CD14-positive monocyte (primary cell): Measurements from ENCODE around the gene TBC1D16. TPM values are rescaled to one million over a fixed set of nuclear protein-coding genes. Genes with fewer than 3 reads are reported as not detected.

Experiments used
- DNase-seq, 3 donors: peaks; one replicate each; pipeline ENCODE4 v3.0.0-alpha.2; 2011 to 2022
- H2AFZ ChIP-seq: 2 replicates; pipeline ENCODE4 v1.6.0; 2012; ENCODE audit warnings: mild to moderate bottlenecking, low read depth, low read length, inconsistent platforms; ENCODE audit not compliant: insufficient read depth, poor library complexity, severe bottlenecking
- H3K27ac ChIP-seq, 2 donors: 1 replicate in 1 of 2; 2 replicates in 1 of 2; pipeline ENCODE4 v1.5.1; 2012 to 2013; ENCODE audit warnings: low read length in 2 of 2, control low read depth in 1 of 2, inconsistent platforms in 1 of 2, low read depth in 1 of 2, mild to moderate bottlenecking in 1 of 2
- H3K27me3 ChIP-seq, 2 donors: one replicate each; pipeline versions ENCODE4 v1.6.0 to v1.6.1; 2011 to 2013; ENCODE audit warnings: low read length in 2 of 2; ENCODE audit not compliant: control insufficient read depth in 2 of 2, insufficient read depth in 2 of 2
- H3K36me3 ChIP-seq, 2 donors: replicated peaks in 1 of 2; 1 replicate in 1 of 2; 2 replicates in 1 of 2; pipeline versions ENCODE4 v1.5.1 to v1.6.1; 2012 to 2013; ENCODE audit warnings: low read length in 2 of 2, control low read depth in 1 of 2, inconsistent platforms in 1 of 2, mild to moderate bottlenecking in 1 of 2; ENCODE audit not compliant: insufficient read depth in 2 of 2, control insufficient read depth in 1 of 2
- H3K4me1 ChIP-seq, 2 donors: 1 replicate in 1 of 2; 2 replicates in 1 of 2; pipeline versions ENCODE4 v1.5.1 to v1.6.1; 2012 to 2013; ENCODE audit warnings: low read length in 2 of 2, control low read depth in 1 of 2, inconsistent platforms in 1 of 2, mild to moderate bottlenecking in 1 of 2, moderate library complexity in 1 of 2; ENCODE audit not compliant: insufficient read depth in 2 of 2, control insufficient read depth in 1 of 2
- H3K4me2 ChIP-seq: replicated peaks from 2 replicates; pipeline ENCODE3; 2012; ENCODE audit warnings: low read length, moderate library complexity, mild to moderate bottlenecking; ENCODE audit not compliant: poor library complexity, severe bottlenecking; ENCODE audit errors: extremely low read depth
- H3K4me3 ChIP-seq, 3 experiments: fragments of 200-600 bp in 1 of 3; sonication (generic) in 1 of 3; replicated peaks in 1 of 3; 1 replicate in 2 of 3; 2 replicates in 1 of 3; pipeline ENCODE4 v1.5.1; 2011 to 2013; ENCODE audit warnings: low read length in 3 of 3, mild to moderate bottlenecking in 3 of 3, control low read depth in 2 of 3, low read depth in 2 of 3, inconsistent platforms in 1 of 3, moderate library complexity in 1 of 3
- H3K79me2 ChIP-seq: 2 replicates; pipeline ENCODE4 v1.6.0; 2012; ENCODE audit warnings: mild to moderate bottlenecking, control low read depth, inconsistent platforms, low read length, moderate library complexity; ENCODE audit not compliant: insufficient read depth
- H3K9ac ChIP-seq: 2 replicates; pipeline ENCODE4 v1.6.0; 2017; ENCODE audit warnings: low read length, mild to moderate bottlenecking; ENCODE audit not compliant: insufficient read depth, poor library complexity, severe bottlenecking
- H3K9me3 ChIP-seq, 2 donors: replicated peaks in 1 of 2; 1 replicate in 1 of 2; 2 replicates in 1 of 2; pipeline versions ENCODE4 v1.5.1 to v1.6.1; 2012 to 2013; ENCODE audit warnings: low read length in 2 of 2, control low read depth in 1 of 2; ENCODE audit not compliant: control insufficient read depth in 1 of 2, insufficient read depth in 1 of 2
- H4K20me1 ChIP-seq: 2 replicates; pipeline ENCODE4 v1.6.0; 2012; ENCODE audit warnings: mild to moderate bottlenecking, low read length, control low read depth, moderate library complexity; ENCODE audit not compliant: insufficient read depth
- H3K27ac Mint-ChIP-seq, 7 donors: one replicate each; pipeline ENCODE4 v1.8.0; 2020; ENCODE audit warnings: mild to moderate bottlenecking in 7 of 7, mixed read lengths in 7 of 7, moderate library complexity in 6 of 7, inconsistent platforms in 2 of 7
- H3K27me3 Mint-ChIP-seq, 3 donors: one replicate each; pipeline ENCODE4 v1.8.0; 2021 to 2022; ENCODE audit warnings: low read depth in 3 of 3, mild to moderate bottlenecking in 3 of 3, mixed read lengths in 3 of 3, moderate library complexity in 3 of 3, inconsistent platforms in 1 of 3
- H3K36me3 Mint-ChIP-seq, 2 donors: one replicate each; pipeline ENCODE4 v1.8.0; 2020; ENCODE audit warnings: mixed read lengths in 2 of 2, inconsistent platforms in 1 of 2, mild to moderate bottlenecking in 1 of 2
- H3K4me1 Mint-ChIP-seq: one replicate; pipeline ENCODE4 v1.8.0; 2020; ENCODE audit warnings: mild to moderate bottlenecking, mixed read lengths
- H3K4me3 Mint-ChIP-seq, 2 donors: one replicate each; pipeline ENCODE4 v1.8.0; 2020; ENCODE audit warnings: mild to moderate bottlenecking in 2 of 2, mixed read lengths in 2 of 2, moderate library complexity in 1 of 2
- H3K9me3 Mint-ChIP-seq, 7 donors: one replicate each; pipeline ENCODE4 v1.8.0; 2020 to 2022; ENCODE audit warnings: mixed read lengths in 7 of 7, mild to moderate bottlenecking in 6 of 7, moderate library complexity in 6 of 7, inconsistent platforms in 2 of 7
- WGBS: methylation state at CpG from one replicate; pipeline ENCODE4 v1.1.5; 2013; ENCODE audit warnings: missing lambda C conversion rate; ENCODE audit not compliant: insufficient coverage; 5-methylcytosine and 5-hydroxymethylcytosine counted together
- intact Hi-C, 2 donors: fragments of 100-400 bp; cut with micrococcal nuclease; formaldehyde crosslinking; loops; one replicate each; pipeline versions ENCODE4 v1.15.0 to v1.15.1; 2023
- polyA plus RNA-seq, 3 donors: library from polyadenylated mRNA; depleted of rRNA in 1 of 3; unstranded in 2 of 3; stranded (reverse) in 1 of 3; fragments of 300-500 nt in 2 of 3; fragments of >200 nt in 1 of 3; fragmentation: Illumina TruSeq in 2 of 3; gene quantifications; 1 replicate in 2 of 3; 2 replicates in 1 of 3; pipeline ENCODE4 v1.2.3, GENCODE V29; 2012 to 2021
- TF ChIP-seq, protein P1 (sequence below): fragments of 200-600 bp; IDR thresholded peaks from one replicate; pipeline ENCODE4 v1.8.0; 2022; ENCODE audit warnings: antibody characterized with exemption, mild to moderate bottlenecking

Gene TBC1D16
- polyA plus RNA-seq, 3 donors, result 0.11 to 0.53 (median 0.27) TPM

DNA sequence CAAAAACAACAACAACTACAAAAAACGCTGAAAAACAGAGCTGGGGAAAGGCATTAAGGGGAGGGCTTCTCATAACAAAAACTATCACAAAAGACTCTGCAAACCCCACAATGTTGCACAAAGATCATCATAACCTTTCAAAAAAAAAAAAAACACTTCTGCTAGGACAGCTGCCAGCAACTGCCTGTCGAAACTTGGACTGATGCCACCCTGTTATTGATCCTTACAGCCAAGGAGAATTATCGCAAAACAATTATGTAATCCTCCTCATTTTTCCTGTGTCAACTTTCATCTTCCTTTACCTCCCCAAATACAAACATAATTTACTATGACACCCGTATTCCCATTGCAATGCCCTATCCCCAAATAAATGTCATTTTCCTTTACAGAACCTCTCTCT lies 10.0 kb upstream of the TBC1D16 start:
- H3K9me3 Mint-ChIP-seq, result peaks cover 0 to 4% (median 0%) of the 10 kb centered on the region in 7 donors

DNA sequence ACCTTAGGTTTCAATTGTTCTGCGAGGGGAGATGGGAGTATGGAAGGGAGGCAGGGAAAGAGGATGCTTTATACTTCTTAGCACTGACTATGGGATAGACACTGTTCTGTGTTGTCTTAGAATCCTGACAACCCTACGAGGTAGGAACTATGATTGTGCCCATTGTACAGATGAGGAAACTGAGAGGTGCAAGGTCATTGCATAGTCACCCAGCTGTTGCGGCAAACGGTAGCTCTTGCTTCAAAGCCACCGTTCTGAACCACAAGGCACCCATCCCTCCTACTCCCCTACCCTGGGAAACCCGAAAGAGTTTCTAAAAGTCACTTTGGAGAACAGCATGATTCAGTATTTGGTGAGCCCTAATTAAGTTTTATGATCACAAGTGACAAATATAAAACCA lies 8.3 kb upstream of the TBC1D16 start:
- no CpG with 5 or more reads among the region's 6 CpGs for WGBS
- peaks cover 0 to 5% of the 10 kb centered on the region in 2 donors for H3K27me3 ChIP-seq
- H3K36me3 ChIP-seq, result no peaks in the 10 kb centered on the region
- TF ChIP-seq, protein P1, sequence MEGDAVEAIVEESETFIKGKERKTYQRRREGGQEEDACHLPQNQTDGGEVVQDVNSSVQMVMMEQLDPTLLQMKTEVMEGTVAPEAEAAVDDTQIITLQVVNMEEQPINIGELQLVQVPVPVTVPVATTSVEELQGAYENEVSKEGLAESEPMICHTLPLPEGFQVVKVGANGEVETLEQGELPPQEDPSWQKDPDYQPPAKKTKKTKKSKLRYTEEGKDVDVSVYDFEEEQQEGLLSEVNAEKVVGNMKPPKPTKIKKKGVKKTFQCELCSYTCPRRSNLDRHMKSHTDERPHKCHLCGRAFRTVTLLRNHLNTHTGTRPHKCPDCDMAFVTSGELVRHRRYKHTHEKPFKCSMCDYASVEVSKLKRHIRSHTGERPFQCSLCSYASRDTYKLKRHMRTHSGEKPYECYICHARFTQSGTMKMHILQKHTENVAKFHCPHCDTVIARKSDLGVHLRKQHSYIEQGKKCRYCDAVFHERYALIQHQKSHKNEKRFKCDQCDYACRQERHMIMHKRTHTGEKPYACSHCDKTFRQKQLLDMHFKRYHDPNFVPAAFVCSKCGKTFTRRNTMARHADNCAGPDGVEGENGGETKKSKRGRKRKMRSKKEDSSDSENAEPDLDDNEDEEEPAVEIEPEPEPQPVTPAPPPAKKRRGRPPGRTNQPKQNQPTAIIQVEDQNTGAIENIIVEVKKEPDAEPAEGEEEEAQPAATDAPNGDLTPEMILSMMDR, result no peak
- H3K27ac ChIP-seq, result no peak overlapping the region
- no peaks in the 10 kb centered on the region for H4K20me1 ChIP-seq
- H3K9ac ChIP-seq, result no peak overlapping the region
- Mint-ChIP-seq H3K4me3 (no peak overlapping the region), H3K27ac (no peak overlapping the region), H3K36me3 (no peaks in the 10 kb centered on the region), H3K27me3 (peaks cover 4 to 15% (median 8%) of the 10 kb centered on the region in 3 donors), H3K4me1 (peaks cover 4% of the 10 kb centered on the region), H3K9me3 (peaks cover 0 to 4% (median 0%) of the 10 kb centered on the region in 7 donors)
- no peaks in the 10 kb centered on the region for H3K9me3 ChIP-seq
- intact Hi-C loops, result no loop called here
- H3K79me2 ChIP-seq, result no peaks in the 10 kb centered on the region
- DNase-seq, result no peak
- H3K4me1 ChIP-seq, result no peaks in the 10 kb centered on the region
- H2AFZ ChIP-seq, result no peak overlapping the region
- no peak overlapping the region for H3K4me3 ChIP-seq
- no peak overlapping the region for H3K4me2 ChIP-seq

More for the DNA sequence above, 10.0 kb upstream of the TBC1D16 start:
- Histone ChIP-seq H3K9ac (no peak overlapping the region), H3K4me2 (no peak overlapping the region), H3K4me1 (no peaks in the 10 kb centered on the region), H3K4me3 (no peak overlapping the region), H2AFZ (no peak overlapping the region), H3K27ac (no peak overlapping the region), H4K20me1 (no peaks in the 10 kb centered on the region), H3K9me3 (no peaks in the 10 kb centered on the region), H3K27me3 (no peaks in the 10 kb centered on the region), H3K36me3 (no peaks in the 10 kb centered on the region), H3K79me2 (no peaks in the 10 kb centered on the region)
- peak overlapping the region in 1 of 7 donors; percentile 24 for H3K27ac Mint-ChIP-seq
- H3K4me1 Mint-ChIP-seq, result no peaks in the 10 kb centered on the region
- peaks cover 4 to 5% (median 5%) of the 10 kb centered on the region in 3 donors for H3K27me3 Mint-ChIP-seq
- 16% methylated on average over 2 of the region's 4 CpGs for WGBS
- intact Hi-C loops, result no loop called here
- H3K4me3 Mint-ChIP-seq, result no peak overlapping the region
- DNase-seq, result no peak
- TF ChIP-seq, protein P1, result no peak
- no peaks in the 10 kb centered on the region for H3K36me3 Mint-ChIP-seq
